GM12801 (cell line): ENCODE results near the gene ENTREP1.

ENCODE experiments used
- CTCF ChIP-seq: IDR thresholded peaks from one replicate; pipeline ENCODE4 v1.5.1; 2011; ENCODE audit warnings: control low read depth; ENCODE audit not compliant: insufficient read length; ENCODE audit errors: extremely low read depth

The ENTREP1 gene

DNA sequence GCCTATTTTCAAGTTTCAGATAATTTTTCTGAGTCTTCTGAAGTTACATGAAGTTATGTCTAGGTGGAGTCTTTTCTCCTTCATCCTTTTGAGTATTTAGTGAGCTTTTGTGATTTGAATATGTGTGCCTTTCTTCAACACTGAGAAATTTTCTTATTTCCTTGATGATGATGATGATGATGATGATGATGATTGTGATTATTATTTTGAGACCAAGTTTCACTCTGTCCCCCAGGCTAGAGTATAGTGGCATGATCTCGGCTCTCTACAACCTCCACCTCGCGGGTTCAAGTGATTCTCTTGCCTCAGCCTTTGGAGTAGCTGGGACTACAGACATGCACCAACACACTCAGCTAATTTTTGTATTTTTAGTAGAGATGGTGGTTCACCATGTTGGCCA lies 26.2 kb downstream of the ENTREP1 start:
- no peak for TF ChIP-seq CTCF

- TF ChIP-seq CTCF = no peak
These were observed 30.2 kb downstream of the ENTREP1 start for GRCh38 chr9:69355232-69355631.

GRCh38 chr9:69357030-69357775 lies 32.2 kb downstream of the ENTREP1 start:
- TF ChIP-seq CTCF = no peak

- TF ChIP-seq CTCF = no peak
These were observed 32.8 kb downstream of the ENTREP1 start for GRCh38 chr9:69357821-69358220.

- no peak for TF ChIP-seq CTCF
These were observed 38.2 kb downstream of the ENTREP1 start for GRCh38 chr9:69363191-69363590.

- TF ChIP-seq CTCF = no peak
These were observed 39.6 kb downstream of the ENTREP1 start for GRCh38 chr9:69364510-69365150.

- TF ChIP-seq CTCF = no peak
These were observed 45.4 kb downstream of the ENTREP1 start for GRCh38 chr9:69370430-69370829.
